ENCODE measurements around the gene APOL2. TPM values are rescaled to one million over a fixed set of nuclear protein-coding genes. Genes with fewer than 3 reads are reported as not detected.
A peak's percentile ranks its signal among the peaks of the same experiment; 100 is the strongest.

The APOL2 gene
- total and polyA plus RNA-seq, 4 donors = 29.5 to 46.3 (median 35.3) TPM

DNA sequence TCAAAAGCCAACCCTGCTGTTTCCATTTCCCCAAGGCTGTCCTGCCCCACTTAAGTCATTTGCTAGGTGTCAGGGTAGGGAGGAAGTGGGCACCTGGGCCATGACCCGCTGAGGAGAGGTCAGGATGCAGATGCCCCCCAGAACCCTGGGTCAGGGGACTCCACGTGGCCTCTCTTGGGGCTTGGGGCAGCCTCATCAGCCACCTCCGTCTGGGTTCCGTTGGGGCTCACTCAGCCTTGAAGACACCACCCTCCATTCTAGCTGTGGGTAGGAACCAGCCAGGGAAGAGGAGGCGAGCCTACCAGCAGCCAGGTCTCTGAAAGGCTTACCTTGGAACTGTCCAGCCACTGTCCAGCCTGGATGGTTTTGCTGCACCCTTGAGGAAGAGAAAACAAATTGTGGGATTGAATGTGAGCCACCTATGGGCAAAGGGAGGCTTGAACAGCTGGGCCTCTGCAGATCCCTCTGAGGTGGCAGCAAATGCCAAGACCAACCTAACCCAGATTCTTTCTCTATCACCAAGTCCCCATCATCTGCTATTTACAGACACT is 40.3 kb downstream of the APOL2 start:
- H3K4me1 ChIP-seq (ENCODE audit: control insufficient read depth in 5 of 5, insufficient read depth in 5 of 5, low read length in 5 of 5) = peaks cover 7 to 35% (median 14%) of the 10 kb centered on the region in 5 donors
- no peaks in the 10 kb centered on the region for H3K36me3 ChIP-seq (ENCODE audit: control insufficient read depth in 4 of 4, insufficient read depth in 4 of 4, low read length in 4 of 4)
- no peaks in the 10 kb centered on the region for H3K27me3 ChIP-seq (ENCODE audit: control insufficient read depth in 3 of 3, insufficient read depth in 3 of 3, low read length in 2 of 3)
- ATAC-seq (ENCODE audit: insufficient read depth, low FRiP score) (no peak), DNase-seq (no peak)
- H3K9me3 ChIP-seq (ENCODE audit: control insufficient read depth in 4 of 4, insufficient read depth in 3 of 4, low read length in 3 of 4) = no peaks in the 10 kb centered on the region
- TF ChIP-seq, protein P1, sequence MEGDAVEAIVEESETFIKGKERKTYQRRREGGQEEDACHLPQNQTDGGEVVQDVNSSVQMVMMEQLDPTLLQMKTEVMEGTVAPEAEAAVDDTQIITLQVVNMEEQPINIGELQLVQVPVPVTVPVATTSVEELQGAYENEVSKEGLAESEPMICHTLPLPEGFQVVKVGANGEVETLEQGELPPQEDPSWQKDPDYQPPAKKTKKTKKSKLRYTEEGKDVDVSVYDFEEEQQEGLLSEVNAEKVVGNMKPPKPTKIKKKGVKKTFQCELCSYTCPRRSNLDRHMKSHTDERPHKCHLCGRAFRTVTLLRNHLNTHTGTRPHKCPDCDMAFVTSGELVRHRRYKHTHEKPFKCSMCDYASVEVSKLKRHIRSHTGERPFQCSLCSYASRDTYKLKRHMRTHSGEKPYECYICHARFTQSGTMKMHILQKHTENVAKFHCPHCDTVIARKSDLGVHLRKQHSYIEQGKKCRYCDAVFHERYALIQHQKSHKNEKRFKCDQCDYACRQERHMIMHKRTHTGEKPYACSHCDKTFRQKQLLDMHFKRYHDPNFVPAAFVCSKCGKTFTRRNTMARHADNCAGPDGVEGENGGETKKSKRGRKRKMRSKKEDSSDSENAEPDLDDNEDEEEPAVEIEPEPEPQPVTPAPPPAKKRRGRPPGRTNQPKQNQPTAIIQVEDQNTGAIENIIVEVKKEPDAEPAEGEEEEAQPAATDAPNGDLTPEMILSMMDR (IDR thresholded peaks at IDR 0.05; ENCODE audit: control extremely low read depth, extremely low read depth) = no peak
- H3K27ac ChIP-seq (ENCODE audit: low read depth in 1 of 2, low read length in 1 of 2) = no peak overlapping the region
- 75 to 86% methylated on average over 5 of the region's 5 CpGs for WGBS, 2 donors
- H3K4me3 ChIP-seq = no peak overlapping the region
- no peak overlapping the region for H3K9ac ChIP-seq (ENCODE audit: insufficient read depth in 1 of 2, low read length in 2 of 2)

GRCh38 chr22:36198536-36198935 is 40.8 kb downstream of the APOL2 start:
- H3K36me3 ChIP-seq (ENCODE audit: control insufficient read depth in 4 of 4, insufficient read depth in 4 of 4, low read length in 4 of 4) = no peaks in the 10 kb centered on the region
- 88 to 91% methylated on average over 3 of the region's 3 CpGs for WGBS, 2 donors
- DNase-seq (no peak), ATAC-seq (ENCODE audit: insufficient read depth, low FRiP score) (no peak)
- H3K27me3 ChIP-seq (ENCODE audit: control insufficient read depth in 3 of 3, insufficient read depth in 3 of 3, low read length in 2 of 3) = no peaks in the 10 kb centered on the region
- no peak overlapping the region for H3K9ac ChIP-seq (ENCODE audit: insufficient read depth in 1 of 2, low read length in 2 of 2)
- H3K27ac ChIP-seq (ENCODE audit: low read depth in 1 of 2, low read length in 1 of 2) = no peak overlapping the region
- no peak overlapping the region for H3K4me3 ChIP-seq
- H3K4me1 ChIP-seq (ENCODE audit: control insufficient read depth in 5 of 5, insufficient read depth in 5 of 5, low read length in 5 of 5) = peaks cover 7 to 35% (median 14%) of the 10 kb centered on the region in 5 donors
- TF ChIP-seq, protein P1 (IDR thresholded peaks at IDR 0.05; ENCODE audit: control extremely low read depth, extremely low read depth) = no peak
- H3K9me3 ChIP-seq (ENCODE audit: control insufficient read depth in 4 of 4, insufficient read depth in 3 of 4, low read length in 3 of 4) = no peaks in the 10 kb centered on the region

- DNase-seq = peak; percentile 58 to 79 (median 74)
- H3K4me3 ChIP-seq = no peak overlapping the region
- ATAC-seq (ENCODE audit: insufficient read depth, low FRiP score) = no peak
- no peak overlapping the region for H3K9ac ChIP-seq (ENCODE audit: insufficient read depth in 1 of 2, low read length in 2 of 2)
- peak overlapping the region; percentile 24 to 42 for H3K27ac ChIP-seq (ENCODE audit: low read depth in 1 of 2, low read length in 1 of 2)
- no peaks in the 10 kb centered on the region for H3K9me3 ChIP-seq (ENCODE audit: control insufficient read depth in 4 of 4, insufficient read depth in 3 of 4, low read length in 3 of 4)
- peaks cover 4 to 30% (median 14%) of the 10 kb centered on the region in 5 donors for H3K4me1 ChIP-seq (ENCODE audit: control insufficient read depth in 5 of 5, insufficient read depth in 5 of 5, low read length in 5 of 5)
- H3K27me3 ChIP-seq (ENCODE audit: control insufficient read depth in 3 of 3, insufficient read depth in 3 of 3, low read length in 2 of 3) = no peaks in the 10 kb centered on the region
- TF ChIP-seq, protein P1 (IDR thresholded peaks at IDR 0.05; ENCODE audit: control extremely low read depth, extremely low read depth) = no peak
- no peaks in the 10 kb centered on the region for H3K36me3 ChIP-seq (ENCODE audit: control insufficient read depth in 4 of 4, insufficient read depth in 4 of 4, low read length in 4 of 4)
- 46 to 58% methylated on average over 8 of the region's 8 CpGs for WGBS, 2 donors
Measured at GRCh38 chr22:36197514-36198146, 41.7 kb downstream of the APOL2 start.
